Ovary (tissue), 3 donors: Measurements from ENCODE around the gene CRYBG2.

Experiments used
- CTCF ChIP-seq, 3 donors: fragments of 450-650 bp in 2 of 3; fragments of 200-600 bp in 1 of 3; IDR thresholded peaks; one replicate each; pipeline versions ENCODE4 v1.5.1 to v1.8.0; 2016 to 2022; ENCODE audit warnings: antibody characterized with exemption in 3 of 3, mild to moderate bottlenecking in 1 of 3
- POLR2A ChIP-seq: fragments of 450-650 bp; IDR thresholded peaks from one replicate; pipeline ENCODE4 v1.6.1; 2017; ENCODE audit warnings: antibody characterized with exemption, mild to moderate bottlenecking, moderate library complexity
- donor health status: DM: no; HTN: no; CAD: no.

- TF ChIP-seq POLR2A (no peak), CTCF (IDR thresholded peaks at IDR 0.05) (no peak)
These were observed 66.1 kb downstream of the CRYBG2 start for GRCh38 chr1:26287811-26288210.
